ENCODE results near the gene EYA2.

DNA sequence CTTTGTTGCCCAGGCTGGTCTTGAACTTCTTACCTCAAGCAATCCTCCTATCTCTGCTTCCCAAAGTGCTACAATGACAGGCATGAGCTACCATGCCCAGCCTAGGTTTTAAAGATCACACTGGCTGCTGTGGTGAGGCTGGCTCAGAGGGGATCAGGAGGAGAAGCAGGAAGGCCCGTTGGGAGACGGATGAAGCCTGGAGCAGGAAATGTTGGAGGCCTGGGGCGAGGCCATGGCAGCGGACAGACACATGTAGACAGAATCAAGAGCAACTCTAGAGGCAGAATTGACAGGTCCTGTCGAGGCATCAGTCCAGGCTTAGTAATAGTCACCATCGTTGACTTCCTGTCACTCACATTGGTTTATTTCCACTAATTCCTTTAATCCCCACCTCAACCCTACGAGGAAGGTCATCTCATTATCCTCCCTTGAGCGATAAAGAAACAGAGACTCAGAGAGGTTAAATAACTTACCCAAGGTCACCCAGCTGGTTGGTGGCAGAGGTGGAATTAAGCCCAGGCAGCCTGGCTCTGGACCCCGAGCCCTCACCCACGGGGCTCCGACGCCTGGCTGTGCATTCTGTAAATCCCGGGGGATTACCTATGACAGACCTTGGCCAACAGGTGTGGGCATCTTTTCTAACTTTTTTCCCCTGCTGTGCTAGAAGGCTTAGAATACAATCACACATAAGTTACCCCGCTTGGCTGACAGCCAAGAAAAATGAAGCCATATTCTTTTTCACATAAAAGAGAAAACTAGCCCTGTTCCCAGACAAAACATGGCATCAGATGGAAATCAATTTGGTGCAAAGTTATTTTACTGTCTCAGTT, 113.4 kb downstream of the EYA2 start:
- TF ChIP-seq, protein P1, sequence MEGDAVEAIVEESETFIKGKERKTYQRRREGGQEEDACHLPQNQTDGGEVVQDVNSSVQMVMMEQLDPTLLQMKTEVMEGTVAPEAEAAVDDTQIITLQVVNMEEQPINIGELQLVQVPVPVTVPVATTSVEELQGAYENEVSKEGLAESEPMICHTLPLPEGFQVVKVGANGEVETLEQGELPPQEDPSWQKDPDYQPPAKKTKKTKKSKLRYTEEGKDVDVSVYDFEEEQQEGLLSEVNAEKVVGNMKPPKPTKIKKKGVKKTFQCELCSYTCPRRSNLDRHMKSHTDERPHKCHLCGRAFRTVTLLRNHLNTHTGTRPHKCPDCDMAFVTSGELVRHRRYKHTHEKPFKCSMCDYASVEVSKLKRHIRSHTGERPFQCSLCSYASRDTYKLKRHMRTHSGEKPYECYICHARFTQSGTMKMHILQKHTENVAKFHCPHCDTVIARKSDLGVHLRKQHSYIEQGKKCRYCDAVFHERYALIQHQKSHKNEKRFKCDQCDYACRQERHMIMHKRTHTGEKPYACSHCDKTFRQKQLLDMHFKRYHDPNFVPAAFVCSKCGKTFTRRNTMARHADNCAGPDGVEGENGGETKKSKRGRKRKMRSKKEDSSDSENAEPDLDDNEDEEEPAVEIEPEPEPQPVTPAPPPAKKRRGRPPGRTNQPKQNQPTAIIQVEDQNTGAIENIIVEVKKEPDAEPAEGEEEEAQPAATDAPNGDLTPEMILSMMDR (IDR thresholded peaks at IDR 0.05; ENCODE audit: poor library complexity), result no peak
- no peak for TF ChIP-seq EZH2 (IDR thresholded peaks at IDR 0.05; ENCODE audit: borderline replicate concordance)

Data from hepatocyte (in vitro differentiated cells).